GM12878 (cell line): ENCODE data around the gene FAM120AOS. TPM values are rescaled to one million over a fixed set of nuclear protein-coding genes. Genes with fewer than 3 reads are reported as not detected.

Experiments used
- MLLT1 ChIP-seq: fragments of 450-650 bp; IDR thresholded peaks from 2 replicates; pipeline ENCODE4 v1.6.1; 2016; ENCODE audit warnings: mild to moderate bottlenecking
- MTA2 ChIP-seq: fragments of 450-650 bp; IDR thresholded peaks from 2 replicates; pipeline ENCODE4 v1.6.1; 2016; ENCODE audit warnings: low read depth, mild to moderate bottlenecking, moderate library complexity
- NFYA ChIP-seq: IDR thresholded peaks from 2 replicates; pipeline ENCODE4 v1.6.1; 2011; ENCODE audit warnings: low read depth, mild to moderate bottlenecking, low read length, improper control_type of control experiment, borderline replicate concordance
- POLR2AphosphoS2 ChIP-seq: IDR thresholded peaks from 2 replicates; pipeline ENCODE4 v1.6.1; 2011; ENCODE audit warnings: low read depth, mild to moderate bottlenecking, low read length, improper control_type of control experiment, moderate library complexity
- RELA ChIP-seq: fragments of 450-650 bp; IDR thresholded peaks from 2 replicates; pipeline ENCODE4 v1.8.0; 2014; ENCODE audit warnings: borderline replicate concordance; ENCODE audit not compliant: partially characterized antibody
- SPI1 ChIP-seq: IDR thresholded peaks from 2 replicates; pipeline ENCODE4 v1.6.1; 2011; ENCODE audit warnings: low read depth, mild to moderate bottlenecking, low read length, moderate library complexity, borderline replicate concordance; ENCODE audit not compliant: insufficient read depth
- ZBTB11 ChIP-seq: fragments of 450-650 bp; formaldehyde crosslinking; IDR thresholded peaks from 2 replicates; pipeline ENCODE4 v1.5.0; 2022; ENCODE audit warnings: mild to moderate bottlenecking, missing genetic modification characterization
- ZBTB33 ChIP-seq: fragments of 450-650 bp; IDR thresholded peaks from 2 replicates; pipeline ENCODE4 v1.6.1; 2017; ENCODE audit warnings: mild to moderate bottlenecking
- polyA plus RNA-seq, 11 experiments: library from polyadenylated mRNA; depleted of rRNA in 4 of 11; unstranded in 6 of 11; stranded (reverse) in 5 of 11; fragments of >200 nt; fragmentation: Nextera tagmentation in 4 of 11; fragmentation: Illumina TruSeq in 1 of 11; extraction: Ambion mirVana in 4 of 11; extraction: Trizol in 1 of 11; gene quantifications; 1 replicate in 1 of 11; 2 replicates in 10 of 11; pipeline versions ENCODE4 v1.2.1 to v1.2.3, GENCODE V29; 2011 to 2016; ENCODE audit warnings: inconsistent platforms in 2 of 11, missing spikeins in 2 of 11, low read depth in 1 of 11
- total RNA-seq, 4 experiments: library from RNA; depleted of rRNA in 3 of 4; stranded (reverse); fragments of >200 nt in 3 of 4; fragmentation: Illumina TruSeq in 1 of 4; extraction: Trizol in 1 of 4; gene quantifications; 2 replicates each; pipeline versions ENCODE4 v1.2.1 to v1.2.3, GENCODE V29; 2013 to 2021
- TF ChIP-seq, protein P1 (sequence below): fragments of 450-650 bp; IDR thresholded peaks from 2 replicates; pipeline ENCODE4 v1.6.1; 2017; ENCODE audit warnings: mild to moderate bottlenecking, low read depth, inconsistent platforms; ENCODE audit not compliant: poor library complexity, severe bottlenecking
- TF ChIP-seq, protein P2 (sequence below): fragments of 450-650 bp; IDR thresholded peaks from 2 replicates; pipeline ENCODE4 v1.6.1; 2017; ENCODE audit warnings: mild to moderate bottlenecking, moderate library complexity
- TF ChIP-seq, protein P3 (sequence below): fragments of 450-650 bp; IDR thresholded peaks from 2 replicates; pipeline ENCODE4 v1.6.1; 2017; ENCODE audit warnings: mild to moderate bottlenecking, moderate library complexity

FAM120AOS gene
- total and polyA plus RNA-seq, 10 of the 15 experiments (the other 5 are each of a cell fraction or from before 2014, with no cell fraction given), result 15.9 to 55.1 (median 34.6) TPM

GRCh38 chr9:93456504-93456903 lies 3.1 kb upstream of the FAM120AOS start (continued):
- TF ChIP-seq ZBTB33 (no peak), MTA2 (peak; percentile 84), POLR2AphosphoS2 (no peak), SPI1 (peak; percentile 46; the same call in 1 of the 2 replicates), NFYA (no peak), MLLT1 (0 out of 2 replicates have a peak, but pooled peaks have one; percentile 18), ZBTB11 (CRISPR knock-in tag) (no peak), RELA (no peak)
- TF ChIP-seq, protein P1, sequence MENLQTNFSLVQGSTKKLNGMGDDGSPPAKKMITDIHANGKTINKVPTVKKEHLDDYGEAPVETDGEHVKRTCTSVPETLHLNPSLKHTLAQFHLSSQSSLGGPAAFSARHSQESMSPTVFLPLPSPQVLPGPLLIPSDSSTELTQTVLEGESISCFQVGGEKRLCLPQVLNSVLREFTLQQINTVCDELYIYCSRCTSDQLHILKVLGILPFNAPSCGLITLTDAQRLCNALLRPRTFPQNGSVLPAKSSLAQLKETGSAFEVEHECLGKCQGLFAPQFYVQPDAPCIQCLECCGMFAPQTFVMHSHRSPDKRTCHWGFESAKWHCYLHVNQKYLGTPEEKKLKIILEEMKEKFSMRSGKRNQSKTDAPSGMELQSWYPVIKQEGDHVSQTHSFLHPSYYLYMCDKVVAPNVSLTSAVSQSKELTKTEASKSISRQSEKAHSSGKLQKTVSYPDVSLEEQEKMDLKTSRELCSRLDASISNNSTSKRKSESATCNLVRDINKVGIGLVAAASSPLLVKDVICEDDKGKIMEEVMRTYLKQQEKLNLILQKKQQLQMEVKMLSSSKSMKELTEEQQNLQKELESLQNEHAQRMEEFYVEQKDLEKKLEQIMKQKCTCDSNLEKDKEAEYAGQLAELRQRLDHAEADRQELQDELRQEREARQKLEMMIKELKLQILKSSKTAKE, result no peak
- TF ChIP-seq, protein P2, sequence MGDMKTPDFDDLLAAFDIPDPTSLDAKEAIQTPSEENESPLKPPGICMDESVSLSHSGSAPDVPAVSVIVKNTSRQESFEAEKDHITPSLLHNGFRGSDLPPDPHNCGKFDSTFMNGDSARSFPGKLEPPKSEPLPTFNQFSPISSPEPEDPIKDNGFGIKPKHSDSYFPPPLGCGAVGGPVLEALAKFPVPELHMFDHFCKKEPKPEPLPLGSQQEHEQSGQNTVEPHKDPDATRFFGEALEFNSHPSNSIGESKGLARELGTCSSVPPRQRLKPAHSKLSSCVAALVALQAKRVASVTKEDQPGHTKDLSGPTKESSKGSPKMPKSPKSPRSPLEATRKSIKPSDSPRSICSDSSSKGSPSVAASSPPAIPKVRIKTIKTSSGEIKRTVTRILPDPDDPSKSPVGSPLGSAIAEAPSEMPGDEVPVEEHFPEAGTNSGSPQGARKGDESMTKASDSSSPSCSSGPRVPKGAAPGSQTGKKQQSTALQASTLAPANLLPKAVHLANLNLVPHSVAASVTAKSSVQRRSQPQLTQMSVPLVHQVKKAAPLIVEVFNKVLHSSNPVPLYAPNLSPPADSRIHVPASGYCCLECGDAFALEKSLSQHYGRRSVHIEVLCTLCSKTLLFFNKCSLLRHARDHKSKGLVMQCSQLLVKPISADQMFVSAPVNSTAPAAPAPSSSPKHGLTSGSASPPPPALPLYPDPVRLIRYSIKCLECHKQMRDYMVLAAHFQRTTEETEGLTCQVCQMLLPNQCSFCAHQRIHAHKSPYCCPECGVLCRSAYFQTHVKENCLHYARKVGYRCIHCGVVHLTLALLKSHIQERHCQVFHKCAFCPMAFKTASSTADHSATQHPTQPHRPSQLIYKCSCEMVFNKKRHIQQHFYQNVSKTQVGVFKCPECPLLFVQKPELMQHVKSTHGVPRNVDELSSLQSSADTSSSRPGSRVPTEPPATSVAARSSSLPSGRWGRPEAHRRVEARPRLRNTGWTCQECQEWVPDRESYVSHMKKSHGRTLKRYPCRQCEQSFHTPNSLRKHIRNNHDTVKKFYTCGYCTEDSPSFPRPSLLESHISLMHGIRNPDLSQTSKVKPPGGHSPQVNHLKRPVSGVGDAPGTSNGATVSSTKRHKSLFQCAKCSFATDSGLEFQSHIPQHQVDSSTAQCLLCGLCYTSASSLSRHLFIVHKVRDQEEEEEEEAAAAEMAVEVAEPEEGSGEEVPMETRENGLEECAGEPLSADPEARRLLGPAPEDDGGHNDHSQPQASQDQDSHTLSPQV, result no peak
- TF ChIP-seq, protein P3, sequence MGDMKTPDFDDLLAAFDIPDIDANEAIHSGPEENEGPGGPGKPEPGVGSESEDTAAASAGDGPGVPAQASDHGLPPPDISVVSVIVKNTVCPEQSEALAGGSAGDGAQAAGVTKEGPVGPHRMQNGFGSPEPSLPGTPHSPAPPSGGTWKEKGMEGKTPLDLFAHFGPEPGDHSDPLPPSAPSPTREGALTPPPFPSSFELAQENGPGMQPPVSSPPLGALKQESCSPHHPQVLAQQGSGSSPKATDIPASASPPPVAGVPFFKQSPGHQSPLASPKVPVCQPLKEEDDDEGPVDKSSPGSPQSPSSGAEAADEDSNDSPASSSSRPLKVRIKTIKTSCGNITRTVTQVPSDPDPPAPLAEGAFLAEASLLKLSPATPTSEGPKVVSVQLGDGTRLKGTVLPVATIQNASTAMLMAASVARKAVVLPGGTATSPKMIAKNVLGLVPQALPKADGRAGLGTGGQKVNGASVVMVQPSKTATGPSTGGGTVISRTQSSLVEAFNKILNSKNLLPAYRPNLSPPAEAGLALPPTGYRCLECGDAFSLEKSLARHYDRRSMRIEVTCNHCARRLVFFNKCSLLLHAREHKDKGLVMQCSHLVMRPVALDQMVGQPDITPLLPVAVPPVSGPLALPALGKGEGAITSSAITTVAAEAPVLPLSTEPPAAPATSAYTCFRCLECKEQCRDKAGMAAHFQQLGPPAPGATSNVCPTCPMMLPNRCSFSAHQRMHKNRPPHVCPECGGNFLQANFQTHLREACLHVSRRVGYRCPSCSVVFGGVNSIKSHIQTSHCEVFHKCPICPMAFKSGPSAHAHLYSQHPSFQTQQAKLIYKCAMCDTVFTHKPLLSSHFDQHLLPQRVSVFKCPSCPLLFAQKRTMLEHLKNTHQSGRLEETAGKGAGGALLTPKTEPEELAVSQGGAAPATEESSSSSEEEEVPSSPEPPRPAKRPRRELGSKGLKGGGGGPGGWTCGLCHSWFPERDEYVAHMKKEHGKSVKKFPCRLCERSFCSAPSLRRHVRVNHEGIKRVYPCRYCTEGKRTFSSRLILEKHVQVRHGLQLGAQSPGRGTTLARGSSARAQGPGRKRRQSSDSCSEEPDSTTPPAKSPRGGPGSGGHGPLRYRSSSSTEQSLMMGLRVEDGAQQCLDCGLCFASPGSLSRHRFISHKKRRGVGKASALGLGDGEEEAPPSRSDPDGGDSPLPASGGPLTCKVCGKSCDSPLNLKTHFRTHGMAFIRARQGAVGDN, result peak; percentile 63
